K562 (cell line): ENCODE measurements around the gene ZBED4. TPM values are rescaled to one million over a fixed set of nuclear protein-coding genes. Genes with fewer than 3 reads are reported as not detected.

ENCODE experiments used
- ATF1 ChIP-seq, 2 experiments: fragments of 450-650 bp in 1 of 2; IDR thresholded peaks; 2 replicates each; pipeline ENCODE4 v1.6.1; 2016; ENCODE audit warnings: missing compliant biosample characterization in 1 of 2, missing genetic modification characterization in 1 of 2
- ATF2 ChIP-seq: sonication (generic); formaldehyde crosslinking; IDR thresholded peaks from 2 replicates; pipeline ENCODE4 v1.8.1; 2022; ENCODE audit warnings: missing genetic modification reagents
- DPF2 ChIP-seq: fragments of 450-650 bp; IDR thresholded peaks from 2 replicates; pipeline ENCODE4 v1.6.1; 2016
- ETS1 ChIP-seq: conservative IDR thresholded peaks from 2 replicates; pipeline ENCODE4 v1.6.1; 2011; ENCODE audit warnings: low read depth, mild to moderate bottlenecking, low read length; ENCODE audit not compliant: control insufficient read depth
- EWSR1 ChIP-seq: fragments of 450-650 bp; IDR thresholded peaks from 2 replicates; pipeline ENCODE4 v1.6.1; 2018; ENCODE audit warnings: borderline replicate concordance, mild to moderate bottlenecking, low read depth, moderate library complexity; ENCODE audit not compliant: partially characterized antibody
- FOSL1 ChIP-seq: fragments of 200-800 bp; sonication (Bioruptor generic); conservative IDR thresholded peaks from 2 replicates; pipeline ENCODE4 v1.6.1; 2016; ENCODE audit warnings: missing genetic modification characterization, missing compliant biosample characterization
- GABPA ChIP-seq: fragments of 200-800 bp; sonication (Bioruptor generic); conservative IDR thresholded peaks from 2 replicates; pipeline ENCODE4 v1.6.1; 2016; ENCODE audit warnings: low read depth, missing genetic modification characterization, missing compliant biosample characterization
- HDAC2 ChIP-seq: fragments of 450-650 bp; IDR thresholded peaks from 2 replicates; pipeline ENCODE4 v1.6.1; 2016; ENCODE audit warnings: mild to moderate bottlenecking
- ILF3 ChIP-seq: fragments of 450-650 bp; IDR thresholded peaks from 2 replicates; pipeline ENCODE4 v1.6.1; 2018; ENCODE audit warnings: antibody characterized with exemption, mild to moderate bottlenecking, moderate library complexity, borderline replicate concordance
- KLF16 ChIP-seq: IDR thresholded peaks from 2 replicates; pipeline ENCODE4 v1.6.1; 2016; ENCODE audit warnings: antibody characterized with exemption
- MLLT1 ChIP-seq, 2 experiments: fragments of 450-650 bp; IDR thresholded peaks; 2 replicates each; pipeline ENCODE4 v1.6.1; 2016
- NCOR1 ChIP-seq: fragments of 450-650 bp; IDR thresholded peaks from 2 replicates; pipeline ENCODE4 v1.6.1; 2016; ENCODE audit warnings: mild to moderate bottlenecking, moderate library complexity
- NFYB ChIP-seq: IDR thresholded peaks from 2 replicates; pipeline ENCODE4 v1.6.1; 2011; ENCODE audit warnings: mild to moderate bottlenecking, moderate library complexity; ENCODE audit not compliant: insufficient read length; ENCODE audit errors: extremely low read depth
- PHF8 ChIP-seq: fragments of 200-600 bp; sonication (generic); IDR thresholded peaks from 2 replicates; pipeline ENCODE4 v1.6.1; 2012; ENCODE audit warnings: mixed run types, mild to moderate bottlenecking, inconsistent platforms, low read length, moderate library complexity, borderline replicate concordance
- POLR2G ChIP-seq: fragments of 200-400 bp; formaldehyde crosslinking; IDR thresholded peaks from 2 replicates; pipeline ENCODE4 v1.6.1; 2017; ENCODE audit warnings: low read depth, mild to moderate bottlenecking, antibody characterized with exemption, low read length, moderate library complexity
- RAD51 ChIP-seq: fragments of 450-650 bp; IDR thresholded peaks from 2 replicates; pipeline ENCODE4 v1.7.1; 2016; ENCODE audit warnings: low read depth, mild to moderate bottlenecking, borderline replicate concordance
- STAT5A ChIP-seq: IDR thresholded peaks from 2 replicates; pipeline ENCODE4 v1.6.1; 2012; ENCODE audit warnings: low read length, inconsistent platforms, borderline replicate concordance
- ZBED1 ChIP-seq: IDR thresholded peaks from 2 replicates; pipeline ENCODE4 v1.6.1; 2014
- ZBTB7A ChIP-seq: IDR thresholded peaks from 2 replicates; pipeline ENCODE4 v1.6.1; 2011; ENCODE audit warnings: low read depth, mild to moderate bottlenecking, low read length, moderate library complexity, borderline replicate concordance; ENCODE audit not compliant: control insufficient read depth
- ZFX ChIP-seq: sonication (generic); formaldehyde crosslinking; IDR thresholded peaks from 2 replicates; pipeline ENCODE4 v1.8.0; 2022; ENCODE audit warnings: mild to moderate bottlenecking, missing genetic modification reagents, moderate library complexity
- ZNF197 ChIP-seq: fragments of 200-800 bp; sonication (Bioruptor generic); IDR thresholded peaks from 2 replicates; pipeline ENCODE4 v1.6.1; 2016; ENCODE audit warnings: low read depth, missing genetic modification characterization, missing compliant biosample characterization
- ZNF316 ChIP-seq: fragments of 450-650 bp; IDR thresholded peaks from 2 replicates; pipeline ENCODE4 v1.6.1; 2016
- polyA plus RNA-seq, 8 experiments: library from polyadenylated mRNA; depleted of rRNA in 4 of 8; stranded (reverse) in 5 of 8; unstranded in 3 of 8; fragments of >200 nt; fragmentation: Nextera tagmentation in 2 of 8; fragmentation: Illumina TruSeq in 1 of 8; extraction: Ambion mirVana in 2 of 8; extraction: Trizol in 1 of 8; gene quantifications; 2 replicates each; pipeline versions ENCODE4 v1.2.1 to v1.2.3, GENCODE V29; 2011 to 2014; ENCODE audit warnings: inconsistent platforms in 1 of 8, missing spikeins in 1 of 8
- total RNA-seq, 7 experiments: library from RNA; depleted of rRNA in 6 of 7; stranded (reverse); fragments of >200 nt in 6 of 7; fragmentation: Illumina TruSeq in 2 of 7; extraction: Trizol in 2 of 7; gene quantifications; 2 replicates each; pipeline versions ENCODE4 v1.2.1 to v1.2.3, GENCODE V29; 2011 to 2021; ENCODE audit warnings: low replicate concordance in 1 of 7
- TF ChIP-seq, protein P1 (sequence below): IDR thresholded peaks from 2 replicates; pipeline ENCODE4 v1.6.1; 2014; ENCODE audit warnings: antibody characterized with exemption

Gene ZBED4
- total and polyA plus RNA-seq, 9 of the 15 experiments (the other 6 are each of a cell fraction or from before 2014, with no cell fraction given): 1.5 to 16.8 (median 7.4) TPM

GRCh38 chr22:49936018-49936972, 82.7 kb downstream of the ZBED4 start (continued):
- TF ChIP-seq PHF8 (no peak; the same call in 1 of the 2 replicates), KLF16 (no peak), EWSR1 (no peak), ILF3 (no peak), MLLT1 (IDR thresholded peaks at IDR 0.05) (no peak), RAD51 (no peak), STAT5A (no peak), POLR2G (peak; percentile 75), ATF1 (CRISPR knock-in tag; IDR thresholded peaks at IDR 0.05) (no peak), ATF1 (tag; IDR thresholded peaks at IDR 0.05) (peak; percentile 52; the same call in 1 of the 2 replicates), ATF2 (no peak), NFYB (no peak), ZNF316 (0 out of 2 replicates have a peak, but pooled peaks have one; percentile 28), NCOR1 (peak; percentile 74), FOSL1 (tag) (peak; percentile 92), ZFX (CRISPR knock-in tag) (peak; percentile 76), GABPA (tag) (no peak), ZNF197 (CRISPR knock-in tag) (no peak), ZBED1 (no peak), ETS1 (no peak), DPF2 (peak; percentile 59; the same call in 1 of the 2 replicates), ZBTB7A (peak; percentile 96), HDAC2 (no peak)
- TF ChIP-seq, protein P1, sequence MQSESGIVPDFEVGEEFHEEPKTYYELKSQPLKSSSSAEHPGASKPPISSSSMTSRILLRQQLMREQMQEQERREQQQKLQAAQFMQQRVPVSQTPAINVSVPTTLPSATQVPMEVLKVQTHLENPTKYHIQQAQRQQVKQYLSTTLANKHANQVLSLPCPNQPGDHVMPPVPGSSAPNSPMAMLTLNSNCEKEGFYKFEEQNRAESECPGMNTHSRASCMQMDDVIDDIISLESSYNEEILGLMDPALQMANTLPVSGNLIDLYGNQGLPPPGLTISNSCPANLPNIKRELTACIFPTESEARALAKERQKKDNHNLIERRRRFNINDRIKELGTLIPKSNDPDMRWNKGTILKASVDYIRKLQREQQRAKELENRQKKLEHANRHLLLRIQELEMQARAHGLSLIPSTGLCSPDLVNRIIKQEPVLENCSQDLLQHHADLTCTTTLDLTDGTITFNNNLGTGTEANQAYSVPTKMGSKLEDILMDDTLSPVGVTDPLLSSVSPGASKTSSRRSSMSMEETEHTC: peak; percentile 70
